MM.1S (cell line): ENCODE results near the gene FOXJ3.

Source experiments
- DNase-seq: peaks from one replicate; pipeline ENCODE4 v3.0.0-alpha.2; 2015
- H2AFZ ChIP-seq: fragments of 300-600 bp; sonication (generic); 2 replicates; pipeline ENCODE4 v1.6.0; 2016; ENCODE audit warnings: antibody characterized with exemption, low read length
- H3F3A ChIP-seq: fragments of 300-600 bp; sonication (generic); 2 replicates; pipeline ENCODE4 v1.6.1; 2016; ENCODE audit warnings: mild to moderate bottlenecking, antibody characterized with exemption, low read length, moderate library complexity, mixed read lengths; ENCODE audit not compliant: insufficient read depth
- H3K27ac ChIP-seq: fragments of 300-600 bp; sonication (generic); 2 replicates; pipeline ENCODE4 v1.5.1; 2016; ENCODE audit warnings: mild to moderate bottlenecking, low read length
- H3K27me3 ChIP-seq: fragments of 300-600 bp; sonication (generic); replicated peaks from 2 replicates; pipeline ENCODE4 v1.6.0; 2016; ENCODE audit warnings: low read length; ENCODE audit not compliant: insufficient read depth
- H3K36me3 ChIP-seq: fragments of 300-600 bp; sonication (generic); replicated peaks from 2 replicates; pipeline ENCODE4 v1.6.1; 2016; ENCODE audit warnings: mild to moderate bottlenecking, low read length, mixed read lengths; ENCODE audit not compliant: insufficient read depth
- H3K4me1 ChIP-seq: fragments of 300-600 bp; sonication (generic); 2 replicates; pipeline ENCODE4 v1.6.1; 2016; ENCODE audit warnings: low read length, mixed read lengths
- H3K4me2 ChIP-seq: fragments of 300-600 bp; sonication (generic); 2 replicates; pipeline ENCODE4 v1.6.0; 2016; ENCODE audit warnings: low read depth, low read length
- H3K4me3 ChIP-seq: fragments of 300-600 bp; sonication (generic); 2 replicates; pipeline ENCODE4 v1.5.1; 2016; ENCODE audit warnings: low read length, mixed read lengths
- H3K79me2 ChIP-seq: fragments of 300-600 bp; sonication (generic); 2 replicates; pipeline ENCODE4 v1.6.1; 2016; ENCODE audit warnings: mixed run types, low read length, mixed read lengths
- H3K9ac ChIP-seq: fragments of 300-600 bp; sonication (generic); 2 replicates; pipeline ENCODE4 v1.6.1; 2016; ENCODE audit warnings: low read length, mixed read lengths
- H3K9me2 ChIP-seq: fragments of 300-600 bp; sonication (generic); replicated peaks from 2 replicates; pipeline ENCODE4 v1.6.1; 2016; ENCODE audit warnings: mild to moderate bottlenecking, low read length, mixed read lengths; ENCODE audit not compliant: insufficient read depth
- H3K9me3 ChIP-seq: fragments of 300-600 bp; sonication (generic); replicated peaks from 2 replicates; pipeline ENCODE4 v1.6.1; 2016; ENCODE audit warnings: mild to moderate bottlenecking, low read length, mixed read lengths; ENCODE audit not compliant: insufficient read depth
- H4K20me1 ChIP-seq: fragments of 300-600 bp; sonication (generic); 2 replicates; pipeline ENCODE4 v1.6.1; 2016; ENCODE audit warnings: mild to moderate bottlenecking, low read length, moderate library complexity, mixed read lengths; ENCODE audit not compliant: insufficient read depth
- EZH2 ChIP-seq: fragments of 300-600 bp; sonication (generic); optimal IDR thresholded peaks from 2 replicates; pipeline ENCODE3; 2017; ENCODE audit warnings: low read depth, mild to moderate bottlenecking, antibody characterized with exemption, low read length, mixed read lengths
- EZH2phosphoT487 ChIP-seq: fragments of 300-600 bp; sonication (generic); IDR thresholded peaks from 2 replicates; pipeline ENCODE4 v1.6.1; 2018; ENCODE audit warnings: antibody characterized with exemption, low read length
- TF ChIP-seq, protein P1 (sequence below): fragments of 300-600 bp; sonication (generic); IDR thresholded peaks from 2 replicates; pipeline ENCODE4 v1.5.1; 2016; ENCODE audit warnings: antibody characterized with exemption, low read length, mixed read lengths

Gene FOXJ3

DNA sequence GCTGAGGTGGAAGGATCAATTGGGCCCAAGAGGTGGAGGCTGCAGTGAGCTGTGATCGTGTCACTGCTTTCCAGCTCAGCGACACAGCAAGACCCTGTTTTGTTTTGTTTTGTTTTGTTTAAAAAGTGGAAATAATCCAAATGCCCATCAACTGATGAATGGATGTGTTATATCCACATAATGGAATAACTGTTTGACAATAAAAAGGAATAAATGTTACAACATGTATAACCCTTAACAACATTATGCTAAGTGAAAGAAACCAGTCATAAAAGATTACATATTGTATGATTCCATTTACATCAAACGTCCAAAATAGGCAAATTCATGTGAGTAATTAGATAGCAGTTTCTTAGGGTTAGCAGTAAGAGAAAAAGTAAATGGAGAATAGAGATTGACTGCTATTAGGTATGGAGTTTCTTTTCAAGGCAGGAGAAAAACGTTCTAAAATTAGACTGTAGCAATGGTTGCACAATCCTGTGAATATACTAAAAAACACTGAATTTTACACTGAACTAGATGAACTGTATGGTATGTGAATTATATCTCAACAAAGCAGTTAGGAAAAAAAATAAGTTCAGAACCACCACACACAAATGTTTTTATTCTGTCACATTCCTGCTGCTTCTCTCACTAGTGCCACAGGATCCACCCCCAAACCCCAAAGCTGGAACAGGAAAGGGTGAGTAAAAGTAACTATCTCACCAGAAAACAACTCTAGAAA, 15.7 kb downstream of the FOXJ3 start:
- no peaks in the 10 kb centered on the region for H3K9me2 ChIP-seq
- H3K9ac ChIP-seq: no peak overlapping the region
- no peaks in the 10 kb centered on the region for H3K9me3 ChIP-seq
- DNase-seq: no peak
- H3K4me2 ChIP-seq: no peak overlapping the region
- H3K27ac ChIP-seq: no peak overlapping the region
- TF ChIP-seq EZH2phosphoT487 (no peak), EZH2 (no peak)
- TF ChIP-seq, protein P1, sequence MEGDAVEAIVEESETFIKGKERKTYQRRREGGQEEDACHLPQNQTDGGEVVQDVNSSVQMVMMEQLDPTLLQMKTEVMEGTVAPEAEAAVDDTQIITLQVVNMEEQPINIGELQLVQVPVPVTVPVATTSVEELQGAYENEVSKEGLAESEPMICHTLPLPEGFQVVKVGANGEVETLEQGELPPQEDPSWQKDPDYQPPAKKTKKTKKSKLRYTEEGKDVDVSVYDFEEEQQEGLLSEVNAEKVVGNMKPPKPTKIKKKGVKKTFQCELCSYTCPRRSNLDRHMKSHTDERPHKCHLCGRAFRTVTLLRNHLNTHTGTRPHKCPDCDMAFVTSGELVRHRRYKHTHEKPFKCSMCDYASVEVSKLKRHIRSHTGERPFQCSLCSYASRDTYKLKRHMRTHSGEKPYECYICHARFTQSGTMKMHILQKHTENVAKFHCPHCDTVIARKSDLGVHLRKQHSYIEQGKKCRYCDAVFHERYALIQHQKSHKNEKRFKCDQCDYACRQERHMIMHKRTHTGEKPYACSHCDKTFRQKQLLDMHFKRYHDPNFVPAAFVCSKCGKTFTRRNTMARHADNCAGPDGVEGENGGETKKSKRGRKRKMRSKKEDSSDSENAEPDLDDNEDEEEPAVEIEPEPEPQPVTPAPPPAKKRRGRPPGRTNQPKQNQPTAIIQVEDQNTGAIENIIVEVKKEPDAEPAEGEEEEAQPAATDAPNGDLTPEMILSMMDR: no peak
- H3K4me3 ChIP-seq: no peak overlapping the region
- H3K4me1 ChIP-seq: no peaks in the 10 kb centered on the region
- no peaks in the 10 kb centered on the region for H3K27me3 ChIP-seq
- H3K36me3 ChIP-seq: no peaks in the 10 kb centered on the region
- peaks cover 8% of the 10 kb centered on the region; the same call in 1 of the 2 replicates for H4K20me1 ChIP-seq
- H3F3A ChIP-seq: no peaks in the 10 kb centered on the region
- H3K79me2 ChIP-seq: peaks cover 94% of the 10 kb centered on the region
- H2AFZ ChIP-seq: no peak overlapping the region

DNA sequence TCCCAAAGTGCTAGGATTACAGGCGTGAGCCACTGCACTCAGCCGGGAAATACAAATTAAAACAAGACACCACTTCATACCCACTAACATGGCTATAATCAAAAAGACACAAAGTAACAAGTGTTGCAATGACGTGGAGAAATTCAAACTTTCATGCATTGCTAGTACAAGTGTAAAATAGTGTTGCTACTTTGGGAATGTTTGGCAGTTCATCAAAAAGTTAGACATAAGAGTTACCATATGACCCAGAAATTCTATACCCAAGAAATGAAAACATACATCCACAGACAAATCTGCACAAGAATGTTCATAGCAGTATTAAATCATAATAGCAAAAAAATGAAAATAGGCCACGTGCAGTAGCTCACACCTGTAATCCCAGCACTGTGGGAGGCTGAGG, 16.4 kb downstream of the FOXJ3 start:
- Histone ChIP-seq H3F3A (no peaks in the 10 kb centered on the region), H3K4me2 (no peak overlapping the region), H3K79me2 (peaks cover 99% of the 10 kb centered on the region), H3K36me3 (no peaks in the 10 kb centered on the region), H3K4me3 (no peak overlapping the region), H4K20me1 (peaks cover 12% of the 10 kb centered on the region; the same call in 1 of the 2 replicates), H3K9ac (no peak overlapping the region), H2AFZ (no peak overlapping the region), H3K27ac (no peak overlapping the region), H3K9me2 (no peaks in the 10 kb centered on the region), H3K4me1 (no peaks in the 10 kb centered on the region), H3K27me3 (no peaks in the 10 kb centered on the region), H3K9me3 (no peaks in the 10 kb centered on the region)
- TF ChIP-seq EZH2 (no peak), EZH2phosphoT487 (no peak)
- TF ChIP-seq, protein P1: no peak
- DNase-seq: no peak

DNA sequence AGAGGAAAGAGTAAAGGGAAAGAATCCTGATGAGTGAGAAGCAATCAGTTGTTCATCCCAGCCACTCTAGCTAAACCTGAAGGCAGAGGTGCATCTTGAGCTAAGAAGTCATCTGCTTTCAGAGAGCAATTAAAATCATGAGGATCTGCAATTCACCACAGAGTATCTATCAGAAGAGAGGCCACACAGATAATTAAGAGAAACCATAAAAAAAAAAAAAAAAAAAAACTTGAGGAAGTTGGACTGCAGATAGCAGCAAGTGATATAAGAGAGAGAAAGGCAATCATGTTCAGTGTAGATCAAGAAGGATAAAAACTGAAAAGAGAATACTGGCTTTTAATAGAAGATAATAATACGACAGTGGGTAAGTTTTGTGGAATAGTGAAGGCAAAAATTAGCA, 17.7 kb downstream of the FOXJ3 start:
- H3K4me1 ChIP-seq: 0 out of 2 replicates have a peak, but pooled peaks cover 5% of the 10 kb centered on the region
- H3K27ac ChIP-seq: no peak overlapping the region
- no peaks in the 10 kb centered on the region for H3K9me3 ChIP-seq
- no peak overlapping the region for H3K4me2 ChIP-seq
- DNase-seq: no peak
- no peaks in the 10 kb centered on the region for H3F3A ChIP-seq
- no peak overlapping the region for H2AFZ ChIP-seq
- H3K9me2 ChIP-seq: no peaks in the 10 kb centered on the region
- H3K4me3 ChIP-seq: no peak overlapping the region
- no peaks in the 10 kb centered on the region for H3K27me3 ChIP-seq
- no peaks in the 10 kb centered on the region for H3K36me3 ChIP-seq
- H4K20me1 ChIP-seq: peaks cover 13% of the 10 kb centered on the region; the same call in 1 of the 2 replicates
- no peak overlapping the region for H3K9ac ChIP-seq
- TF ChIP-seq, protein P1: no peak
- TF ChIP-seq EZH2phosphoT487 (no peak), EZH2 (no peak)
- H3K79me2 ChIP-seq: peaks cover 97% of the 10 kb centered on the region
